ENCODE data around the gene PARVG.

GRCh38 chr22:44131989-44132685 lies 48.6 kb upstream of the PARVG start:
- TF ChIP-seq POLR2A (IDR thresholded peaks at IDR 0.05) (no peak), CTCF (IDR thresholded peaks at IDR 0.05) (no peak)
